H1 (cell line): ENCODE data around the gene DRC7. TPM values are rescaled to one million over a fixed set of nuclear protein-coding genes. Genes with fewer than 3 reads are reported as not detected.

Source experiments
- ATF2 ChIP-seq: IDR thresholded peaks from 2 replicates; pipeline ENCODE4 v1.6.1; 2012; ENCODE audit warnings: low read length, inconsistent platforms
- POLR2A ChIP-seq, 2 experiments: IDR thresholded peaks; 1 replicate in 1 of 2; 2 replicates in 1 of 2; pipeline ENCODE4 v1.6.1; 2011; ENCODE audit warnings: low read depth in 2 of 2, low read length in 2 of 2, mild to moderate bottlenecking in 2 of 2; ENCODE audit errors: control extremely low read depth in 1 of 2
- SIX5 ChIP-seq: IDR thresholded peaks from 2 replicates; pipeline ENCODE4 v1.6.1; 2011; ENCODE audit warnings: mild to moderate bottlenecking, low read depth, low read length
- polyA plus RNA-seq, 7 experiments: library from polyadenylated mRNA; depleted of rRNA in 3 of 7; stranded (reverse) in 5 of 7; unstranded in 2 of 7; fragments of >200 nt in 5 of 7; fragments of 200-250 nt in 2 of 7; gene quantifications; 1 replicate in 5 of 7; 2 replicates in 1 of 7; 4 replicates in 1 of 7; pipeline versions ENCODE4 v1.2.1 to v1.2.3, GENCODE V29; 2011 to 2013; ENCODE audit warnings: missing spikeins in 2 of 7, mixed read lengths in 2 of 7
- total RNA-seq: library from RNA; stranded (reverse); fragmentation: NEBNext Ultra II Directional; extraction: Animal tissue kit (Norgen Biotek cat#: 25700); gene quantifications from 2 replicates; pipeline ENCODE4 v1.2.1, GENCODE V29; 2021
- TF ChIP-seq, protein P1 (sequence below): fragments of 300-600 bp; sonication (generic); IDR thresholded peaks from 2 replicates; pipeline ENCODE4 v1.7.1; 2012; ENCODE audit warnings: low read length, moderate library complexity, mild to moderate bottlenecking, inconsistent platforms; ENCODE audit not compliant: insufficient replicate concordance

The DRC7 gene
- total and polyA plus RNA-seq, 2 of the 8 experiments (the other 6 are each of a cell fraction or from before 2014, with no cell fraction given): 0.14 TPM; not detected in 1

- TF ChIP-seq, protein P1, sequence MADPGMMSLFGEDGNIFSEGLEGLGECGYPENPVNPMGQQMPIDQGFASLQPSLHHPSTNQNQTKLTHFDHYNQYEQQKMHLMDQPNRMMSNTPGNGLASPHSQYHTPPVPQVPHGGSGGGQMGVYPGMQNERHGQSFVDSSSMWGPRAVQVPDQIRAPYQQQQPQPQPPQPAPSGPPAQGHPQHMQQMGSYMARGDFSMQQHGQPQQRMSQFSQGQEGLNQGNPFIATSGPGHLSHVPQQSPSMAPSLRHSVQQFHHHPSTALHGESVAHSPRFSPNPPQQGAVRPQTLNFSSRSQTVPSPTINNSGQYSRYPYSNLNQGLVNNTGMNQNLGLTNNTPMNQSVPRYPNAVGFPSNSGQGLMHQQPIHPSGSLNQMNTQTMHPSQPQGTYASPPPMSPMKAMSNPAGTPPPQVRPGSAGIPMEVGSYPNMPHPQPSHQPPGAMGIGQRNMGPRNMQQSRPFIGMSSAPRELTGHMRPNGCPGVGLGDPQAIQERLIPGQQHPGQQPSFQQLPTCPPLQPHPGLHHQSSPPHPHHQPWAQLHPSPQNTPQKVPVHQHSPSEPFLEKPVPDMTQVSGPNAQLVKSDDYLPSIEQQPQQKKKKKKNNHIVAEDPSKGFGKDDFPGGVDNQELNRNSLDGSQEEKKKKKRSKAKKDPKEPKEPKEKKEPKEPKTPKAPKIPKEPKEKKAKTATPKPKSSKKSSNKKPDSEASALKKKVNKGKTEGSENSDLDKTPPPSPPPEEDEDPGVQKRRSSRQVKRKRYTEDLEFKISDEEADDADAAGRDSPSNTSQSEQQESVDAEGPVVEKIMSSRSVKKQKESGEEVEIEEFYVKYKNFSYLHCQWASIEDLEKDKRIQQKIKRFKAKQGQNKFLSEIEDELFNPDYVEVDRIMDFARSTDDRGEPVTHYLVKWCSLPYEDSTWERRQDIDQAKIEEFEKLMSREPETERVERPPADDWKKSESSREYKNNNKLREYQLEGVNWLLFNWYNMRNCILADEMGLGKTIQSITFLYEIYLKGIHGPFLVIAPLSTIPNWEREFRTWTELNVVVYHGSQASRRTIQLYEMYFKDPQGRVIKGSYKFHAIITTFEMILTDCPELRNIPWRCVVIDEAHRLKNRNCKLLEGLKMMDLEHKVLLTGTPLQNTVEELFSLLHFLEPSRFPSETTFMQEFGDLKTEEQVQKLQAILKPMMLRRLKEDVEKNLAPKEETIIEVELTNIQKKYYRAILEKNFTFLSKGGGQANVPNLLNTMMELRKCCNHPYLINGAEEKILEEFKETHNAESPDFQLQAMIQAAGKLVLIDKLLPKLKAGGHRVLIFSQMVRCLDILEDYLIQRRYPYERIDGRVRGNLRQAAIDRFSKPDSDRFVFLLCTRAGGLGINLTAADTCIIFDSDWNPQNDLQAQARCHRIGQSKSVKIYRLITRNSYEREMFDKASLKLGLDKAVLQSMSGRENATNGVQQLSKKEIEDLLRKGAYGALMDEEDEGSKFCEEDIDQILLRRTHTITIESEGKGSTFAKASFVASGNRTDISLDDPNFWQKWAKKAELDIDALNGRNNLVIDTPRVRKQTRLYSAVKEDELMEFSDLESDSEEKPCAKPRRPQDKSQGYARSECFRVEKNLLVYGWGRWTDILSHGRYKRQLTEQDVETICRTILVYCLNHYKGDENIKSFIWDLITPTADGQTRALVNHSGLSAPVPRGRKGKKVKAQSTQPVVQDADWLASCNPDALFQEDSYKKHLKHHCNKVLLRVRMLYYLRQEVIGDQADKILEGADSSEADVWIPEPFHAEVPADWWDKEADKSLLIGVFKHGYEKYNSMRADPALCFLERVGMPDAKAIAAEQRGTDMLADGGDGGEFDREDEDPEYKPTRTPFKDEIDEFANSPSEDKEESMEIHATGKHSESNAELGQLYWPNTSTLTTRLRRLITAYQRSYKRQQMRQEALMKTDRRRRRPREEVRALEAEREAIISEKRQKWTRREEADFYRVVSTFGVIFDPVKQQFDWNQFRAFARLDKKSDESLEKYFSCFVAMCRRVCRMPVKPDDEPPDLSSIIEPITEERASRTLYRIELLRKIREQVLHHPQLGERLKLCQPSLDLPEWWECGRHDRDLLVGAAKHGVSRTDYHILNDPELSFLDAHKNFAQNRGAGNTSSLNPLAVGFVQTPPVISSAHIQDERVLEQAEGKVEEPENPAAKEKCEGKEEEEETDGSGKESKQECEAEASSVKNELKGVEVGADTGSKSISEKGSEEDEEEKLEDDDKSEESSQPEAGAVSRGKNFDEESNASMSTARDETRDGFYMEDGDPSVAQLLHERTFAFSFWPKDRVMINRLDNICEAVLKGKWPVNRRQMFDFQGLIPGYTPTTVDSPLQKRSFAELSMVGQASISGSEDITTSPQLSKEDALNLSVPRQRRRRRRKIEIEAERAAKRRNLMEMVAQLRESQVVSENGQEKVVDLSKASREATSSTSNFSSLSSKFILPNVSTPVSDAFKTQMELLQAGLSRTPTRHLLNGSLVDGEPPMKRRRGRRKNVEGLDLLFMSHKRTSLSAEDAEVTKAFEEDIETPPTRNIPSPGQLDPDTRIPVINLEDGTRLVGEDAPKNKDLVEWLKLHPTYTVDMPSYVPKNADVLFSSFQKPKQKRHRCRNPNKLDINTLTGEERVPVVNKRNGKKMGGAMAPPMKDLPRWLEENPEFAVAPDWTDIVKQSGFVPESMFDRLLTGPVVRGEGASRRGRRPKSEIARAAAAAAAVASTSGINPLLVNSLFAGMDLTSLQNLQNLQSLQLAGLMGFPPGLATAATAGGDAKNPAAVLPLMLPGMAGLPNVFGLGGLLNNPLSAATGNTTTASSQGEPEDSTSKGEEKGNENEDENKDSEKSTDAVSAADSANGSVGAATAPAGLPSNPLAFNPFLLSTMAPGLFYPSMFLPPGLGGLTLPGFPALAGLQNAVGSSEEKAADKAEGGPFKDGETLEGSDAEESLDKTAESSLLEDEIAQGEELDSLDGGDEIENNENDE: no peak
- TF ChIP-seq ATF2 (no peak), POLR2A (IDR thresholded peaks at IDR 0.05; ENCODE audit: control extremely low read depth in 1 of 2, low read depth in 2 of 2, low read length in 2 of 2) (no peak), SIX5 (no peak)
These were observed 34.5 kb downstream of the DRC7 start (continued) for GRCh38 chr16:57729182-57729484.
